ENCODE results near the gene C19orf38. TPM values are rescaled to one million over a fixed set of nuclear protein-coding genes. Genes with fewer than 3 reads are reported as not detected.

Gene C19orf38
- total and polyA plus RNA-seq, 9 of the 15 experiments (the other 6 are each of a cell fraction or from before 2014, with no cell fraction given): 0.14 to 0.18 TPM; not detected in 7

GRCh38 chr19:10812902-10813404 lies 35.3 kb upstream of the C19orf38 start (continued):
- TF ChIP-seq, protein P1, sequence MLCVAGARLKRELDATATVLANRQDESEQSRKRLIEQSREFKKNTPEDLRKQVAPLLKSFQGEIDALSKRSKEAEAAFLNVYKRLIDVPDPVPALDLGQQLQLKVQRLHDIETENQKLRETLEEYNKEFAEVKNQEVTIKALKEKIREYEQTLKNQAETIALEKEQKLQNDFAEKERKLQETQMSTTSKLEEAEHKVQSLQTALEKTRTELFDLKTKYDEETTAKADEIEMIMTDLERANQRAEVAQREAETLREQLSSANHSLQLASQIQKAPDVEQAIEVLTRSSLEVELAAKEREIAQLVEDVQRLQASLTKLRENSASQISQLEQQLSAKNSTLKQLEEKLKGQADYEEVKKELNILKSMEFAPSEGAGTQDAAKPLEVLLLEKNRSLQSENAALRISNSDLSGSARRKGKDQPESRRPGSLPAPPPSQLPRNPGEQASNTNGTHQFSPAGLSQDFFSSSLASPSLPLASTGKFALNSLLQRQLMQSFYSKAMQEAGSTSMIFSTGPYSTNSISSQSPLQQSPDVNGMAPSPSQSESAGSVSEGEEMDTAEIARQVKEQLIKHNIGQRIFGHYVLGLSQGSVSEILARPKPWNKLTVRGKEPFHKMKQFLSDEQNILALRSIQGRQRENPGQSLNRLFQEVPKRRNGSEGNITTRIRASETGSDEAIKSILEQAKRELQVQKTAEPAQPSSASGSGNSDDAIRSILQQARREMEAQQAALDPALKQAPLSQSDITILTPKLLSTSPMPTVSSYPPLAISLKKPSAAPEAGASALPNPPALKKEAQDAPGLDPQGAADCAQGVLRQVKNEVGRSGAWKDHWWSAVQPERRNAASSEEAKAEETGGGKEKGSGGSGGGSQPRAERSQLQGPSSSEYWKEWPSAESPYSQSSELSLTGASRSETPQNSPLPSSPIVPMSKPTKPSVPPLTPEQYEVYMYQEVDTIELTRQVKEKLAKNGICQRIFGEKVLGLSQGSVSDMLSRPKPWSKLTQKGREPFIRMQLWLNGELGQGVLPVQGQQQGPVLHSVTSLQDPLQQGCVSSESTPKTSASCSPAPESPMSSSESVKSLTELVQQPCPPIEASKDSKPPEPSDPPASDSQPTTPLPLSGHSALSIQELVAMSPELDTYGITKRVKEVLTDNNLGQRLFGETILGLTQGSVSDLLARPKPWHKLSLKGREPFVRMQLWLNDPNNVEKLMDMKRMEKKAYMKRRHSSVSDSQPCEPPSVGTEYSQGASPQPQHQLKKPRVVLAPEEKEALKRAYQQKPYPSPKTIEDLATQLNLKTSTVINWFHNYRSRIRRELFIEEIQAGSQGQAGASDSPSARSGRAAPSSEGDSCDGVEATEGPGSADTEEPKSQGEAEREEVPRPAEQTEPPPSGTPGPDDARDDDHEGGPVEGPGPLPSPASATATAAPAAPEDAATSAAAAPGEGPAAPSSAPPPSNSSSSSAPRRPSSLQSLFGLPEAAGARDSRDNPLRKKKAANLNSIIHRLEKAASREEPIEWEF (CRISPR knock-in tag; IDR thresholded peaks at IDR 0.05): no peak; the same call in 1 of the 2 replicates
- peak; percentile 66 for TF ChIP-seq ETV1 (tag; conservative IDR thresholded peaks at IDR 0.05; ENCODE audit: low read depth)
- no peak for TF ChIP-seq ATF1 (CRISPR knock-in tag; IDR thresholded peaks at IDR 0.05)
- TF ChIP-seq ATF1 (tag; IDR thresholded peaks at IDR 0.05): peak; percentile 58; the same call in 1 of the 2 replicates
- peak; percentile 54; the same call in 1 of the 2 replicates for TF ChIP-seq VEZF1 (CRISPR knock-in tag; IDR thresholded peaks at IDR 0.05)
- no peak for TF ChIP-seq PHB2 (IDR thresholded peaks at IDR 0.05; ENCODE audit: low read depth)
- TF ChIP-seq ZNF592 (IDR thresholded peaks at IDR 0.05): peak; percentile 98
- no peak for TF ChIP-seq DNMT1 (IDR thresholded peaks at IDR 0.05)
- TF ChIP-seq ELF1 (tag; IDR thresholded peaks at IDR 0.05): no peak
- TF ChIP-seq, protein P2, sequence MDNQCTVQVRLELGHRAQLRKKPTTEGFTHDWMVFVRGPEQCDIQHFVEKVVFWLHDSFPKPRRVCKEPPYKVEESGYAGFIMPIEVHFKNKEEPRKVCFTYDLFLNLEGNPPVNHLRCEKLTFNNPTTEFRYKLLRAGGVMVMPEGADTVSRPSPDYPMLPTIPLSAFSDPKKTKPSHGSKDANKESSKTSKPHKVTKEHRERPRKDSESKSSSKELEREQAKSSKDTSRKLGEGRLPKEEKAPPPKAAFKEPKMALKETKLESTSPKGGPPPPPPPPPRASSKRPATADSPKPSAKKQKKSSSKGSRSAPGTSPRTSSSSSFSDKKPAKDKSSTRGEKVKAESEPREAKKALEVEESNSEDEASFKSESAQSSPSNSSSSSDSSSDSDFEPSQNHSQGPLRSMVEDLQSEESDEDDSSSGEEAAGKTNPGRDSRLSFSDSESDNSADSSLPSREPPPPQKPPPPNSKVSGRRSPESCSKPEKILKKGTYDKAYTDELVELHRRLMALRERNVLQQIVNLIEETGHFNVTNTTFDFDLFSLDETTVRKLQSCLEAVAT (IDR thresholded peaks at IDR 0.05): peak in 1 of 2 experiments; percentile 71; a peak in 1 of 4 replicates
- peak; percentile 55; the same call in 1 of the 2 replicates for TF ChIP-seq ELF4 (CRISPR knock-in tag; IDR thresholded peaks at IDR 0.05)
- peak; percentile 55 for TF ChIP-seq POLR2G (IDR thresholded peaks at IDR 0.05; ENCODE audit: low read depth, low read length)
- TF ChIP-seq C11orf30 (IDR thresholded peaks at IDR 0.05; ENCODE audit: low read depth): peak; percentile 94
- TF ChIP-seq FOXK1 (CRISPR knock-in tag; IDR thresholded peaks at IDR 0.05; ENCODE audit: borderline replicate concordance): no peak
- TF ChIP-seq NEUROD1 (IDR thresholded peaks at IDR 0.05; ENCODE audit: borderline replicate concordance, low read depth, low read length, partially characterized antibody): peak; percentile 32

All from K562 (cell line).